ENCODE data around the gene SMAD4.

- TF ChIP-seq TAF1 (IDR thresholded peaks at IDR 0.05; ENCODE audit: borderline replicate concordance, low read depth, low read length) (no peak), POLR2A (IDR thresholded peaks at IDR 0.05; ENCODE audit: low read depth, low read length) (no peak), POLR2AphosphoS5 (IDR thresholded peaks at IDR 0.05; ENCODE audit: low read depth, low read length) (no peak)
These were observed 36.0 kb upstream of the SMAD4 start for GRCh38 chr18:50994031-50994430.
